Measurements from ENCODE around the gene SHROOM3. TPM values are rescaled to one million over a fixed set of nuclear protein-coding genes. Genes with fewer than 3 reads are reported as not detected.

The SHROOM3 gene
- total and polyA plus RNA-seq, 8 donors: 13.5 to 96.9 (median 16.9) TPM

- peak overlapping the region; percentile 73 to 80 for H3K27ac ChIP-seq
- no peak for TF ChIP-seq CTCF (IDR thresholded peaks at IDR 0.05)
- H3K4me3 ChIP-seq: no peak overlapping the region
- ATAC-seq (peak; percentile 69), DNase-seq (no peak)
- H3K4me1 ChIP-seq: peaks cover 3 to 13% of the 10 kb centered on the region in 2 donors
- peaks cover 0 to 40% of the 10 kb centered on the region in 2 donors for H3K27me3 ChIP-seq
- intact Hi-C loops (cut with DNase I): no loop called here
- H3K36me3 ChIP-seq: no peaks in the 10 kb centered on the region
- H3K9me3 ChIP-seq: no peaks in the 10 kb centered on the region
These were observed 154.4 kb downstream of the SHROOM3 start for GRCh38 chr4:76589402-76589801.

GRCh38 chr4:76589872-76590797 is 155.1 kb downstream of the SHROOM3 start:
- intact Hi-C loops (cut with DNase I): no loop called here

GRCh38 chr4:76590798-76591281 is 155.8 kb downstream of the SHROOM3 start:
- Histone ChIP-seq H3K27ac (peak overlapping the region; percentile 73 to 80), H3K4me1 (peaks cover 3 to 4% of the 10 kb centered on the region in 2 donors), H3K36me3 (no peaks in the 10 kb centered on the region), H3K4me3 (no peak overlapping the region), H3K9me3 (no peaks in the 10 kb centered on the region), H3K27me3 (peaks cover 0 to 26% of the 10 kb centered on the region in 2 donors)
- TF ChIP-seq CTCF (IDR thresholded peaks at IDR 0.05): no peak
- ATAC-seq: peak; percentile 1
- intact Hi-C loops (cut with DNase I): no loop called here
- no peak for DNase-seq

More at GRCh38 chr4:76589872-76590797, 155.1 kb downstream of the SHROOM3 start:
- Histone ChIP-seq H3K4me3 (no peak overlapping the region), H3K27ac (peak overlapping the region; percentile 73 to 80), H3K9me3 (no peaks in the 10 kb centered on the region), H3K4me1 (peaks cover 3 to 9% of the 10 kb centered on the region in 2 donors), H3K36me3 (no peaks in the 10 kb centered on the region), H3K27me3 (peaks cover 0 to 33% of the 10 kb centered on the region in 2 donors)
- TF ChIP-seq CTCF (IDR thresholded peaks at IDR 0.05): no peak
- ATAC-seq (peak; percentile 78), DNase-seq (peak in 3 of 4 donors; percentile 71 to 82 (median 76))

- Histone ChIP-seq H3K9me3 (no peaks in the 10 kb centered on the region), H3K27me3 (peaks cover 0 to 17% of the 10 kb centered on the region in 2 donors), H3K4me1 (peaks cover 0 to 3% of the 10 kb centered on the region in 2 donors), H3K4me3 (no peak overlapping the region), H3K27ac (no peak overlapping the region), H3K36me3 (no peaks in the 10 kb centered on the region)
- ATAC-seq (no peak), DNase-seq (no peak)
- no peak for TF ChIP-seq CTCF (IDR thresholded peaks at IDR 0.05)
- intact Hi-C loops (cut with DNase I): no loop called here
These were observed 157.0 kb downstream of the SHROOM3 start for GRCh38 chr4:76591992-76592391.

GRCh38 chr4:76592460-76592859 is 157.4 kb downstream of the SHROOM3 start:
- no peak overlapping the region for H3K27ac ChIP-seq
- intact Hi-C loops (cut with DNase I): no loop called here
- H3K4me1 ChIP-seq: peaks cover 0 to 3% of the 10 kb centered on the region in 2 donors
- no peak overlapping the region for H3K4me3 ChIP-seq
- peaks cover 0 to 12% of the 10 kb centered on the region in 2 donors for H3K27me3 ChIP-seq
- H3K9me3 ChIP-seq: no peaks in the 10 kb centered on the region
- TF ChIP-seq CTCF (IDR thresholded peaks at IDR 0.05): no peak
- ATAC-seq: no peak
- H3K36me3 ChIP-seq: no peaks in the 10 kb centered on the region
- no peak for DNase-seq

Data from left lung (tissue), 10 donors.